WI38 (cell line): ENCODE measurements around the gene CFTR.
"Not testable (repeated sequence)": the region's sequence is repeated elsewhere in the genome, so short reads cannot be mapped to it uniquely, and the experiment has no call there.

Experiments used
- H3K4me3 ChIP-seq: 2 replicates; pipeline ENCODE4 v1.5.1; 2011; ENCODE audit warnings: low read depth, mild to moderate bottlenecking, control low read depth, low read length
- TF ChIP-seq, protein P1 (sequence below): IDR thresholded peaks from 2 replicates; pipeline ENCODE4 v1.5.1; 2012; ENCODE audit warnings: low read depth, mild to moderate bottlenecking, control low read depth, low read length

The CFTR gene

GRCh38 chr7:117493460-117493859 is 13.6 kb downstream of the CFTR start:
- no peak overlapping the region for H3K4me3 ChIP-seq
- TF ChIP-seq, protein P1, sequence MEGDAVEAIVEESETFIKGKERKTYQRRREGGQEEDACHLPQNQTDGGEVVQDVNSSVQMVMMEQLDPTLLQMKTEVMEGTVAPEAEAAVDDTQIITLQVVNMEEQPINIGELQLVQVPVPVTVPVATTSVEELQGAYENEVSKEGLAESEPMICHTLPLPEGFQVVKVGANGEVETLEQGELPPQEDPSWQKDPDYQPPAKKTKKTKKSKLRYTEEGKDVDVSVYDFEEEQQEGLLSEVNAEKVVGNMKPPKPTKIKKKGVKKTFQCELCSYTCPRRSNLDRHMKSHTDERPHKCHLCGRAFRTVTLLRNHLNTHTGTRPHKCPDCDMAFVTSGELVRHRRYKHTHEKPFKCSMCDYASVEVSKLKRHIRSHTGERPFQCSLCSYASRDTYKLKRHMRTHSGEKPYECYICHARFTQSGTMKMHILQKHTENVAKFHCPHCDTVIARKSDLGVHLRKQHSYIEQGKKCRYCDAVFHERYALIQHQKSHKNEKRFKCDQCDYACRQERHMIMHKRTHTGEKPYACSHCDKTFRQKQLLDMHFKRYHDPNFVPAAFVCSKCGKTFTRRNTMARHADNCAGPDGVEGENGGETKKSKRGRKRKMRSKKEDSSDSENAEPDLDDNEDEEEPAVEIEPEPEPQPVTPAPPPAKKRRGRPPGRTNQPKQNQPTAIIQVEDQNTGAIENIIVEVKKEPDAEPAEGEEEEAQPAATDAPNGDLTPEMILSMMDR, result no peak

DNA sequence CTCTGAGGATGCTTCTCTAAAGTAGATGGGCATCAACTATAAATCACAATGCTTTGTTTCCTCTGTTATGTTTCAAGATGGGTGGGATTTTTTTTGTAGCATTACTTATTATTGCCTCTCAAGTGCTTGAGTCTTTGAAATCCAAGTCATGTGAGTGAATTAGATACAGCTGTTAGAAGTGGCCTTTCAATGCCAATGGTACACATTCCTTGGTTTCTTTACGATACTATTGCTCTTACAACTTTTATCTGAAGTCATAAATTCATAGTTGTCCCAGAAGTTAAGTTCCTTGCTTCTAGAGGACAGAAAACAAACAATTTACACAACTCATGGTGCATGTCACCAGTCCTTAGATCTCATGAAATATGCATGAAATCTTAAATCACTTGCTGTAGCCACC is 15.5 kb downstream of the CFTR start:
- no peak overlapping the region for H3K4me3 ChIP-seq
- TF ChIP-seq, protein P1, result no peak

DNA sequence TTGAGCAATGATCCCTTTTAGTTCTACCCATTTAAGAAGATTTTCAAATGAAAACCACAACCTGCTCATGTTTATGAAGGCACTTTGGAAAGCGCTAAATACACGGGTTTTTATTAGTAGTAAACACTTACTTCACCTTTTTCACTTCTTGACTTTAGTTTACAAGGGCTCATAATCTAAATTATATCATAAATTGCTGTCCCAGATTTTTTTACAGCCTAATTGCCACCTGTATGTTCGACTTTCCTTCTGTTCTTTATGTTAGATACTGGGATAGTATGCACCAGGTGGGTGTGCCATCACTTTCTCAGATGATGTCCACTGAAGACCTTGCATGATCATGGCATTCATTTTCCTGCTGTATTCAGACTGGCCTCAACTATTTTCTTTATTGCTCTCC is 22.5 kb downstream of the CFTR start:
- H3K4me3 ChIP-seq, result no peak overlapping the region
- TF ChIP-seq, protein P1, result no peak

DNA sequence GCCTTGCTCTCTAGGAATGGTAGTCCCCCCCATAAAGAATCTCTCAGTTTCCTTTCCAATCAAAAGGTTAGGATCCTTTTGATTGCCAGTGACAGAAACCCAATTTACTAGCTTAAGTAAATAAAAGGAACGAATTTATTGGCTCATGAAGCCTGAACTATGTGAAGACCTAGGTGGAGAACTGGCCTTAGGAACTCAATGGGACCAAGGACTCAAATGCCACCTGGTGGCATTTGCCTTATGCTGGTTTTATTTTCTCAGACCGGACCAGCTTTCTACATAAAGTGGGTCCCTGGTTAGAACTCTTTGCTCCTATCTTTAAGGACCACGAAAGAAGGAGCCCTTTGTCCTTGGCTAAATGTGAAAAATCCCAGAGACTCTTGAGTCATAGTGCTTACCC is 25.4 kb downstream of the CFTR start:
- TF ChIP-seq, protein P1, result no peak
- H3K4me3 ChIP-seq, result no peak overlapping the region

DNA sequence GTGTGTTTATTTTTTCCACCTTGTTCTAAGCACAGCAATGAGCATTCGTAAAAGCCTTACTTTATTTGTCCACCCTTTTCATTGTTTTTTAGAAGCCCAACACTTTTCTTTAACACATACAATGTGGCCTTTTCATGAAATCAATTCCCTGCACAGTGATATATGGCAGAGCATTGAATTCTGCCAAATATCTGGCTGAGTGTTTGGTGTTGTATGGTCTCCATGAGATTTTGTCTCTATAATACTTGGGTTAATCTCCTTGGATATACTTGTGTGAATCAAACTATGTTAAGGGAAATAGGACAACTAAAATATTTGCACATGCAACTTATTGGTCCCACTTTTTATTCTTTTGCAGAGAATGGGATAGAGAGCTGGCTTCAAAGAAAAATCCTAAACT is 28.9 kb downstream of the CFTR start:
- TF ChIP-seq, protein P1, result no peak
- H3K4me3 ChIP-seq, result no peak overlapping the region

GRCh38 chr7:117517194-117517593 is 37.4 kb downstream of the CFTR start:
- H3K4me3 ChIP-seq, result not testable (repeated sequence)

- H3K4me3 ChIP-seq, result no peak overlapping the region
- TF ChIP-seq, protein P1, result no peak
These were observed 50.6 kb downstream of the CFTR start for GRCh38 chr7:117530390-117530789.

GRCh38 chr7:117531595-117532244 is 51.9 kb downstream of the CFTR start:
- no peak overlapping the region for H3K4me3 ChIP-seq
- TF ChIP-seq, protein P1, result no peak
